GM12874 (cell line): Measurements from ENCODE around the gene NAP1L4.

Source experiments
- TF ChIP-seq, protein P1 (sequence below): IDR thresholded peaks from 2 replicates; pipeline ENCODE4 v1.5.1; 2011; ENCODE audit warnings: low read depth, mild to moderate bottlenecking, control low read depth, low read length, moderate library complexity; ENCODE audit not compliant: insufficient read depth

NAP1L4 gene

DNA sequence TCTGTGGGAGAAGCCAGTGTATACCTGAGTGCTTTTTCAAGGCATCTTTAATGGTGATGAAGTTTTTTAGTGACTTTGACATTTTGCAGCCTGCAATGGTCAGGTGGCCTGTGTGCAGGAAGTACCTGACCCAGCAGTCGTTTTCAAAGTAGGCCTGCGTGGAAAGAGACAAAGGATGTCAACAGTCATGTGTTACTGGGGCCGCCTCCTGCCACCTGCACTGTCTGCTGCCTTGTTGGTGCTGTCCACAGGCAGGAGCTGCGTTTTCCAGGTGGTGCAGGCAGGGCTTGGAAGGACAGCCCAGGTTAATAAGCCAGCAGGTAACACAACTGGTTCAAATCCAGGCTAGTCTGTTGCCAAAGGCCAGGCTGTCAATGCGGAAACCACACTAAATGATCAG, 26.5 kb upstream of the NAP1L4 start:
- TF ChIP-seq, protein P1, sequence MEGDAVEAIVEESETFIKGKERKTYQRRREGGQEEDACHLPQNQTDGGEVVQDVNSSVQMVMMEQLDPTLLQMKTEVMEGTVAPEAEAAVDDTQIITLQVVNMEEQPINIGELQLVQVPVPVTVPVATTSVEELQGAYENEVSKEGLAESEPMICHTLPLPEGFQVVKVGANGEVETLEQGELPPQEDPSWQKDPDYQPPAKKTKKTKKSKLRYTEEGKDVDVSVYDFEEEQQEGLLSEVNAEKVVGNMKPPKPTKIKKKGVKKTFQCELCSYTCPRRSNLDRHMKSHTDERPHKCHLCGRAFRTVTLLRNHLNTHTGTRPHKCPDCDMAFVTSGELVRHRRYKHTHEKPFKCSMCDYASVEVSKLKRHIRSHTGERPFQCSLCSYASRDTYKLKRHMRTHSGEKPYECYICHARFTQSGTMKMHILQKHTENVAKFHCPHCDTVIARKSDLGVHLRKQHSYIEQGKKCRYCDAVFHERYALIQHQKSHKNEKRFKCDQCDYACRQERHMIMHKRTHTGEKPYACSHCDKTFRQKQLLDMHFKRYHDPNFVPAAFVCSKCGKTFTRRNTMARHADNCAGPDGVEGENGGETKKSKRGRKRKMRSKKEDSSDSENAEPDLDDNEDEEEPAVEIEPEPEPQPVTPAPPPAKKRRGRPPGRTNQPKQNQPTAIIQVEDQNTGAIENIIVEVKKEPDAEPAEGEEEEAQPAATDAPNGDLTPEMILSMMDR = no peak

DNA sequence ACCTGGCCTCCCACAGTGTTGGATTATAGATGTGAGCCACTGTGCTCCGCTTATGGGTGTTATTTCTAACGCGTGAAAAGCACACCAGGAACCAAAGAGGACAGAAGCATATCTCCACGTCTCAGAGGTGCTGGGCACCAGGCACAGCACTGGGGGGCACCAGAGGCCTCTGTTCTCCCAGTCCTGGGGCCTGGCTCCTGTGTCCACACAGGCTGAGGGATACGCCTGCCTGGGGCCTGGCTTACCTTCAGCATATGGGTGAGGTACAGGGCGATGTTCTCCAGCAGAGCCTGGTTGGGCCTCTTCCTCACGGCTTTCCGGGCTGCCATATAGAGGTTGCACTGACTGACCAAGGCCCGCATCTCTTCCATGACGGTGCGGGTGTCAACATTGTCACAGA, 24.7 kb upstream of the NAP1L4 start:
- TF ChIP-seq, protein P1 = no peak

DNA sequence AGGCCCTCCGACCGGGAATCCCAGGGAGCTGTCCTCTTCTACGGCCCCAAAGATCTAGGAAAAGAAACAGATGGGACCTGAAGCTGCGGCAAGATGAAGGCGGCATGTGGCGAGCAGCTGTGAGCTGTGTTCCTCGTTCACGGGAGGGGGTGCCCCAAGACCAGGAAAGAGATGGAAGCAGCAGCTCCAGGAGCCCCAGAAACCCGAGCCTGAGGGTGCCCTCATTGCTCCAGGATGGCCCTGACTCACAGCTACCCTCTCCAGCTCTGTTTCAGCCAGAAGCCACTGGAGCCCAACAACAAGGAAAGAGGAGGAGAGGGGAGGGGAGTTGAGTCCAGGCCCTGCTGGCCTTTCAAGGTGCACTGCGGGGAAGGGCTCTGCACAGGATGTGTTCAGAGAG, 23.7 kb upstream of the NAP1L4 start:
- TF ChIP-seq, protein P1 = no peak

DNA sequence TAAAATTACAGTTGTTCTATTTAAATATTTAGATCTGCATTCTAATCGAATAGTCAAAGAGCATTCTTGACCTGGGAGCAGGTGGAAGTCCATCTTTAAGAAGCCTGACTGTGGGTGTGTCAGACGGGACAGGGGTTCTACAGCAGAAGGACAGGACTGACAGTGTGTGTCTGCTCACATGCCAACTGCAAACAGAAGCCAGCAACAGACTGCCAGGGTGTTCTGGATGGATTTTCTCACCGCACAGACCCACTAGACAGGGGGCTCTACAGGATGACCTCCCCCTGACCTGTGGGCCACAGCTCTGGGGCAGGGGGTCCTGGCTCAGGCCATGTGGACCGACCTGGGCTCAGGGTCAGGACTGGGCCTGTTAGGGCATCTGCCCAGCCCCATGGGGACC, 22.8 kb upstream of the NAP1L4 start:
- TF ChIP-seq, protein P1 = no peak

DNA sequence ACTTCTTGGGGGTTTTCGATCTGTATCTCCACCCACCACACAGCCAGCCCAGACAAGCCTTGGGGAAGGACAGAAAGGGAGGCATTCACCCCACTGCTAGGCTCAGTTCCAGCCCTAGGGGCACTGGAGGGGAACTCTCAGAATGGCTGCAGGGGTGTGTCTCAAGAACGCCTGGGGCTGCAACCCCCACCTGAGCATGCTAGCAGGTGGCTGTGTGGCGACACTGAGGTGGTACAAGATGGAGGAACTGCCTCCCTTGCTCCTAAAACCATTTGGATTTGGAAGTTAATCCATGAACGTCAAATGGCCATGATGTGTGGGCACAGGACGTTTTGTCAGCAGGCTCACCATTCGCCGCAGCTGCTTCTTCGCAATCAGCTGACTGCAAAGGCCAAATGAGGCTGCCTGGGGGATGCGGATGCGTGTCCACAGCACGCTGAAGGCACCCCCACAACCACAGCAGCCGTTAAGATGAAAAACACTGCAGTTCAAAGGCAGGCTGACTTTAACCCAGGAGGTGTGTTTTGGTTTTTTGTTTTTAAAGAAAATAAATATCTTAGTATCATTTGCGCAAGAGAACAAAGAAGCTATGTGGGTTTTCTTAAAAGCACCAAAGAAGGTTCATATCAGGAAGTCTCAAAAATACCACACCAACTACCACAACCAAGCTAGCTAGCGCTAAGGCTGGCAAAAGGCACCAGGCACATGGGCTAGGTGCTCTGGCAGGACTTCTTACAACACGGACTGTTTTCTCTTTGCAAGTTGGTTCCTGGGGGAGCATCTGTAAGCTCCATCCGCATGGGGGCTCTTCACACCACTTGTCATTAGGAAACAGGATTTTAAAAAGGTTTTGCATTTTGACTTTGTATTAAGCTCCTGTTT, 22.2 kb upstream of the NAP1L4 start:
- TF ChIP-seq, protein P1 = no peak

DNA sequence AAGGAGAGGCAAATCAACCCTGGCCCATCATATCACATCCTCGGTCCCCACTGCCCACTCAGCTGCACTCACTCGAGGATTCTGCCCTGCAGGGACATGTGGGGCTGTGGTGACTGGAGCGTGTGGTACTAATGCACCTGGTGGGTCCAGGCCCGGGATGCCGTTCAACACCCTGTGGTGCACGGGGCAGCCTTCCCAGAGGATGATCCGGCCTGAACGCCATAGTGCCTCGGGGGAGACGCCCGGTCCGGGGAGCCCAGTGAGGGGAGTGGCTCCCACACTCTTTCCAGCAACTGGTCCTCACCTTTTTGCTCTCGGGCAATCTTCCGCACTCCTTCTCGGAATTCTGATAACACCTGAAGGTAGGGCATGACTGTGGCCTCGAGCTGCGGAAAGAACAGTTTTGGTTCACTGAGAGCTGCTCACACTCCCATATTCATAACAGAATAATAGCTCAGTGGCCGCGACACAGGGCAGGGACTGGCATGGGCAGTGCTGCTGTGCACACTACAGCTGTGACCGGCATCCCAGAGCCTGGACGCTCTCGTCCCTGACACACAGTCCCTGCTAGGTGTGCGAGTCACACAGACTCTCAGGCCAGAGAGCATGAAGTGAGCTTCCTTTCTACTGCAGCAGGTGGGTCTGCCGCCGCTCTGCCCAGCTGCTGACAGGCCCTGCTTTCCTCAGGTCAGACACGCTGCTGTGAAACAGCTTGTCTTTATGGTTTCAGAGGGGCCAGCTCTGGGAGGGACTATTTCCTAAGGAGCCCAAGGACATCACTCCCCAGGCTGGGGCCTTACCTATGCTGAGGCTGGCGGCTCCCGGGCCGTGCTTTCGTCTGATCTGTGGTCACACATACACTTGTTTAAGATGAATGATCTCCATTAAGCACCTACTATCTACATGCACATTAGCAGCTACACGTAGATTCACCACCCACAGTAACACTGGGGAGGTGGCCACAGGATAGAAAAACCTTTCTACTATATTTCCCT, 20.1 kb upstream of the NAP1L4 start:
- TF ChIP-seq, protein P1 = no peak
